K562 (cell line): ENCODE data around the gene FERMT1. TPM values are rescaled to one million over a fixed set of nuclear protein-coding genes. Genes with fewer than 3 reads are reported as not detected.

Experiments used
- ATAC-seq: fragments of 200-7000 bp; cut with Tn5 transposase; 3 replicates; pipeline ENCODE4 v1.9.1; 2020; ENCODE audit warnings: moderate library complexity
- BruUV-seq: library from RNA; stranded (reverse); fragments of 400-500 nt; replicated peaks from 2 replicates; lab custom pipeline; 2021; lab: Mats Ljungman, UMichigan
- CTCF ChIA-PET: fragments of 300-600 bp; formaldehyde crosslinking; extraction: SDS; loops from one replicate; lab custom pipeline; 2021; ENCODE audit warnings: low intra/inter-chr PET ratio; lab: Yijun Ruan, JAX
- POLR2A ChIA-PET: fragments of 300-600, 350-650 bp; sonication (Branson Sonifier 250); formaldehyde crosslinking; extraction: SDS; loops from one replicate; lab custom pipeline; 2021; ENCODE audit warnings: antibody characterized with exemption, inconsistent platforms; lab: Yijun Ruan, JAX
- DNase-seq, 4 experiments: peaks; one replicate each; pipeline versions ENCODE4 v3.0.0 to v3.0.0-alpha.2; 2011 to 2018; ENCODE audit warnings: low spot score in 3 of 4, mixed read lengths in 3 of 4; ENCODE audit errors: extremely low read depth in 1 of 4
- FAIRE-seq: peaks from 2 replicates; lab custom pipeline; 2011; peaks lifted over from hg19 to GRCh38; lab: Jason Lieb, UNC
- H2AFZ ChIP-seq: 2 replicates; pipeline ENCODE4 v1.6.0; 2011; ENCODE audit warnings: low read depth, low read length, control low read depth, inconsistent platforms
- H3K27ac ChIP-seq: fragments of 200-600 bp; 3 replicates; pipeline ENCODE4 v1.8.0; 2011; ENCODE audit warnings: low read depth, mild to moderate bottlenecking, control low read depth, inconsistent platforms, low read length, moderate library complexity, mixed read lengths; ENCODE audit errors: extremely low read depth
- H3K27me3 ChIP-seq, 2 experiments: fragments of 300-600 bp in 1 of 2; 2 replicates in 1 of 2; 3 replicates in 1 of 2; pipeline versions ENCODE4 v1.6.0 to v1.8.0; 2011; ENCODE audit warnings: inconsistent platforms in 2 of 2, low read length in 2 of 2, mild to moderate bottlenecking in 1 of 2, mixed read lengths in 1 of 2, moderate library complexity in 1 of 2; ENCODE audit not compliant: control insufficient read depth in 2 of 2, insufficient read depth in 2 of 2
- H3K36me3 ChIP-seq: fragments of 300-600 bp; 3 replicates; pipeline ENCODE4 v1.8.0; 2011; ENCODE audit warnings: mild to moderate bottlenecking, low read length, inconsistent platforms; ENCODE audit not compliant: control insufficient read depth, insufficient read depth
- H3K4me1 ChIP-seq, 2 experiments: fragments of 200-600 bp in 1 of 2; replicated peaks in 1 of 2; 2 replicates in 1 of 2; 3 replicates in 1 of 2; pipeline versions ENCODE4 v1.5.1 to v1.8.0; 2011; ENCODE audit warnings: inconsistent platforms in 2 of 2, low read length in 2 of 2, mild to moderate bottlenecking in 1 of 2, mixed read lengths in 1 of 2, moderate library complexity in 1 of 2; ENCODE audit not compliant: control insufficient read depth in 2 of 2, insufficient read depth in 2 of 2
- H3K4me2 ChIP-seq: 2 replicates; pipeline ENCODE4 v1.6.1; 2011; ENCODE audit warnings: low read length, control low read depth, inconsistent platforms, mixed read lengths; ENCODE audit not compliant: insufficient read depth
- H3K4me3 ChIP-seq: fragments of 200-600 bp; sonication (generic), shearing (Covaris generic); 2 replicates; pipeline ENCODE4 v1.5.1; 2016; ENCODE audit warnings: control low read depth, inconsistent platforms
- H3K79me2 ChIP-seq: fragments of 200-600 bp; 3 replicates; pipeline ENCODE4 v1.8.0; 2011; ENCODE audit warnings: low read length, inconsistent platforms; ENCODE audit not compliant: control insufficient read depth, insufficient read depth
- H3K9ac ChIP-seq, 2 experiments: 2 replicates each; pipeline versions ENCODE4 v1.6.0 to v1.6.1; 2011; ENCODE audit warnings: low read depth in 2 of 2, low read length in 2 of 2, control low read depth in 1 of 2, inconsistent platforms in 1 of 2, mild to moderate bottlenecking in 1 of 2, mixed read lengths in 1 of 2; ENCODE audit not compliant: insufficient read depth in 1 of 2
- H3K9me1 ChIP-seq: one replicate; pipeline ENCODE4 v1.6.0; 2011; ENCODE audit warnings: inconsistent platforms, mild to moderate bottlenecking, low read length, moderate library complexity; ENCODE audit not compliant: control insufficient read depth, insufficient read depth
- H3K9me3 ChIP-seq: replicated peaks from 2 replicates; pipeline ENCODE4 v1.5.1; 2011; ENCODE audit warnings: low read depth, low read length, inconsistent platforms; ENCODE audit not compliant: control insufficient read depth, insufficient read depth
- H4K20me1 ChIP-seq: replicated peaks from 2 replicates; pipeline ENCODE4 v1.6.1; 2011; ENCODE audit warnings: low read length, inconsistent platforms, mixed read lengths; ENCODE audit not compliant: control insufficient read depth, insufficient read depth
- ARNT ChIP-seq, 2 experiments: fragments of 450-650 bp; IDR thresholded peaks; 2 replicates each; pipeline ENCODE4 v1.6.1; 2016; ENCODE audit warnings: mild to moderate bottlenecking in 1 of 2
- BACH1 ChIP-seq: fragments of 200-800 bp; sonication (Bioruptor generic); IDR thresholded peaks from 2 replicates; pipeline ENCODE4 v1.6.1; 2016; ENCODE audit warnings: missing genetic modification characterization, missing compliant biosample characterization
- CHCHD3 ChIP-seq: fragments of 250-450 bp; sonication (Bioruptor Pico); IDR thresholded peaks from 2 replicates; pipeline ENCODE4 v2.1.2; 2022; ENCODE audit warnings: mild to moderate bottlenecking
- CLOCK ChIP-seq: fragments of 250-450 bp; sonication (Bioruptor Pico); IDR thresholded peaks from 2 replicates; pipeline ENCODE4 v1.4.0; 2020; ENCODE audit warnings: mild to moderate bottlenecking, moderate library complexity, borderline replicate concordance
- DEAF1 ChIP-seq: fragments of 450-650 bp; formaldehyde crosslinking; IDR thresholded peaks from 2 replicates; pipeline ENCODE4 v1.4.0; 2020; ENCODE audit warnings: mild to moderate bottlenecking, moderate library complexity
- HDAC6 ChIP-seq: IDR thresholded peaks from 2 replicates; pipeline ENCODE4 v1.6.1; 2012; ENCODE audit warnings: low read depth, mild to moderate bottlenecking, control low read depth, inconsistent platforms, low read length, moderate library complexity
- NFE2 ChIP-seq: IDR thresholded peaks from 2 replicates; pipeline ENCODE4 v1.6.1; 2014; ENCODE audit warnings: antibody characterized with exemption, low read depth
- NR2C2 ChIP-seq, 2 experiments: fragments of 200-800 bp in 1 of 2; sonication (Bioruptor generic) in 1 of 2; sonication (generic) in 1 of 2; formaldehyde crosslinking in 1 of 2; IDR thresholded peaks; 2 replicates each; pipeline versions ENCODE4 v1.6.1 to v1.8.0; 2016 to 2022; ENCODE audit warnings: mild to moderate bottlenecking in 1 of 2, missing compliant biosample characterization in 1 of 2, missing genetic modification characterization in 1 of 2, missing genetic modification reagents in 1 of 2
- SPI1 ChIP-seq: IDR thresholded peaks from 2 replicates; pipeline ENCODE4 v1.6.1; 2011; ENCODE audit warnings: low read depth, low read length, control low read depth, borderline replicate concordance
- SRF ChIP-seq, 2 experiments: fragments of 250-450, 450-650 bp in 1 of 2; sonication (Bioruptor Pico) in 1 of 2; sonication (generic) in 1 of 2; formaldehyde crosslinking; IDR thresholded peaks; 2 replicates each; pipeline versions ENCODE4 v1.5.0 to v1.5.1; 2020 to 2022; ENCODE audit warnings: mild to moderate bottlenecking in 1 of 2, missing genetic modification reagents in 1 of 2
- ZBTB11 ChIP-seq, 3 experiments: fragments of 200-800 bp in 1 of 3; fragments of 250-450 bp in 1 of 3; fragments of 450-650 bp in 1 of 3; sonication (Bioruptor Pico) in 1 of 3; sonication (Bioruptor generic) in 1 of 3; formaldehyde crosslinking in 1 of 3; IDR thresholded peaks; 2 replicates each; pipeline versions ENCODE4 v1.6.1 to v1.8.0; 2016 to 2022; ENCODE audit warnings: mild to moderate bottlenecking in 2 of 3, missing genetic modification characterization in 2 of 3, missing compliant biosample characterization in 1 of 3, moderate library complexity in 1 of 3
- ZEB2 ChIP-seq: fragments of 450-650 bp; IDR thresholded peaks from 2 replicates; pipeline ENCODE4 v1.6.1; 2016
- WGBS: fragments of 100-300 bp; shearing (Covaris generic); methylation state at CpG from one replicate; pipeline ENCODE4 v1.1.6; 2016; ENCODE audit warnings: low coverage, mixed read lengths; ENCODE audit not compliant: insufficient coverage; ENCODE audit errors: missing lambda C conversion rate; 5-methylcytosine and 5-hydroxymethylcytosine counted together
- in situ Hi-C: fragments of 300-500 bp; cut with MboI; formaldehyde crosslinking; loops from 4 replicates; pipeline ENCODE4 v1.15.0; 2018; ENCODE audit warnings: inconsistent platforms, mixed read lengths
- intact Hi-C: fragments of 100-400 bp; cut with micrococcal nuclease; formaldehyde crosslinking; loops from 2 replicates; pipeline ENCODE4 v1.14.2; 2022
- polyA plus RNA-seq, 8 experiments: library from polyadenylated mRNA; depleted of rRNA in 4 of 8; stranded (reverse) in 5 of 8; unstranded in 3 of 8; fragments of >200 nt; fragmentation: Nextera tagmentation in 2 of 8; fragmentation: Illumina TruSeq in 1 of 8; extraction: Ambion mirVana in 2 of 8; extraction: Trizol in 1 of 8; gene quantifications; 2 replicates each; pipeline versions ENCODE4 v1.2.1 to v1.2.3, GENCODE V29; 2011 to 2014; ENCODE audit warnings: inconsistent platforms in 1 of 8, missing spikeins in 1 of 8
- total RNA-seq, 7 experiments: library from RNA; depleted of rRNA in 6 of 7; stranded (reverse); fragments of >200 nt in 6 of 7; fragmentation: Illumina TruSeq in 2 of 7; extraction: Trizol in 2 of 7; gene quantifications; 2 replicates each; pipeline versions ENCODE4 v1.2.1 to v1.2.3, GENCODE V29; 2011 to 2021; ENCODE audit warnings: low replicate concordance in 1 of 7

The FERMT1 gene
- total and polyA plus RNA-seq, 9 of the 15 experiments (the other 6 are each of a cell fraction or from before 2014, with no cell fraction given): 0.07 TPM; not detected in 8

GRCh38 chr20:6034134-6034969, 88.5 kb downstream of the FERMT1 start:
- CTCF ChIA-PET: no interaction called here
- Histone ChIP-seq H2AFZ (no peak overlapping the region), H3K27me3 (no peaks in the 10 kb centered on the region), H3K4me1 (peaks cover 3 to 21% of the 10 kb centered on the region in 2 experiments; a peak in 4 of 5 replicates), H3K9me3 (no peaks in the 10 kb centered on the region), H3K4me2 (peak overlapping the region; percentile 51), H4K20me1 (no peaks in the 10 kb centered on the region), H3K36me3 (peaks cover 67% of the 10 kb centered on the region), H3K79me2 (peaks cover 12% of the 10 kb centered on the region), H3K27ac (peak overlapping the region; percentile 77), H3K4me3 (no peak overlapping the region), H3K9me1 (no peaks in the 10 kb centered on the region), H3K9ac (peak overlapping the region in 1 of 2 experiments; percentile 31; a peak in 1 of 4 replicates)
- POLR2A ChIA-PET: interaction anchor here (0.6 to 1.3 kb wide), 6 partner anchors 8 to 26 kb away, joined by 3 to 5 read pairs (median 3); no protein-coding TSS in a partner anchor
- DNase-seq: peak in 2 of 4 experiments; percentile 55 to 62
- no TSS peak for BruUV-seq
- in situ Hi-C loops: no loop called here
- 0% methylated on average over 2 of the region's 2 CpGs for WGBS
- ATAC-seq: peak; percentile 87
- intact Hi-C loops: no loop called here
- FAIRE-seq: peak; percentile 74
- TF ChIP-seq SRF (CRISPR knock-in tag; IDR thresholded peaks at IDR 0.05): peak in 1 of 2 experiments; percentile 93; a peak in 2 of 4 replicates
- TF ChIP-seq NFE2: 0 out of 2 replicates have a peak, but pooled peaks have one; percentile 9
- peak; percentile 59; the same call in 1 of the 2 replicates for TF ChIP-seq BACH1
- TF ChIP-seq CHCHD3: no peak
- no peak for TF ChIP-seq DEAF1
- peak; percentile 41; the same call in 1 of the 2 replicates for TF ChIP-seq ZEB2
- no peak for TF ChIP-seq NR2C2 (CRISPR knock-in tag; IDR thresholded peaks at IDR 0.05)
- peak; percentile 47; the same call in 1 of the 2 replicates for TF ChIP-seq NR2C2 (tag; IDR thresholded peaks at IDR 0.05)
- TF ChIP-seq SPI1: peak; percentile 57; the same call in 1 of the 2 replicates
- TF ChIP-seq HDAC6: no peak
- no peak for TF ChIP-seq ARNT (IDR thresholded peaks at IDR 0.05)
- no peak for TF ChIP-seq ZBTB11 (CRISPR knock-in tag; IDR thresholded peaks at IDR 0.05)
- TF ChIP-seq CLOCK: no peak
